ENCODE data around the gene ALPL. TPM values are rescaled to one million over a fixed set of nuclear protein-coding genes. Genes with fewer than 3 reads are reported as not detected.

Gene ALPL
- total RNA-seq, 1 experiment from 2014 or later: 84.8 TPM

- H2BK20ac ChIP-seq (ENCODE audit: low read depth, low read length, poor library complexity, severe bottlenecking): no peak overlapping the region
- H2BK120ac ChIP-seq (ENCODE audit: low read depth, low read length, poor library complexity, severe bottlenecking): no peak overlapping the region
- H4K5ac ChIP-seq (ENCODE audit: insufficient read length, low read depth, low read length): no peak overlapping the region
- H3K4ac ChIP-seq (ENCODE audit: low read depth, low read length): no peak overlapping the region
- no peaks in the 10 kb centered on the region for H3K23me2 ChIP-seq (ENCODE audit: insufficient read length, low read depth, low read length, poor library complexity, severe bottlenecking)
- no peak overlapping the region for H3K18ac ChIP-seq (ENCODE audit: insufficient read length, low read depth, low read length)
- H3T11ph ChIP-seq (ENCODE audit: low read length): no peak overlapping the region
- DNase-seq: no peak
- no peak overlapping the region for H4K8ac ChIP-seq (replicated peaks; ENCODE audit: insufficient read length, low read depth, low read length)
- H4K91ac ChIP-seq (ENCODE audit: insufficient read length, low read depth, low read length): no peak overlapping the region
- WGBS (ENCODE audit: extremely low coverage, insufficient read length, low lambda C conversion rate): no CpG with 5 or more reads among the region's 12 CpGs
- H3K9ac ChIP-seq (ENCODE audit: extremely low read depth, insufficient read length, low read length): no peak overlapping the region
- H3K36me3 Mint-ChIP-seq (ENCODE audit: insufficient read depth in 1 of 3, low read depth in 3 of 3): no peaks in the 10 kb centered on the region
- no peak overlapping the region for H2BK5ac ChIP-seq (ENCODE audit: insufficient read length, low read length)
- no peak overlapping the region for H3K56ac ChIP-seq (ENCODE audit: insufficient read length, low read depth, low read length)
- no peaks in the 10 kb centered on the region for H4K20me1 ChIP-seq (ENCODE audit: control insufficient read depth, insufficient read depth, insufficient read length)
- no peaks in the 10 kb centered on the region for H3K27me3 ChIP-seq (ENCODE audit: insufficient read depth, low read length)
- H3K9me3 ChIP-seq (ENCODE audit: control insufficient read depth, low read depth, low read length): no peaks in the 10 kb centered on the region
- no peak for TF ChIP-seq CTCF (conservative IDR thresholded peaks at IDR 0.05)
- H3K79me2 ChIP-seq (ENCODE audit: insufficient read depth, low read length): no peaks in the 10 kb centered on the region
- no peaks in the 10 kb centered on the region for H3K79me1 ChIP-seq (ENCODE audit: insufficient read depth, low read depth, low read length, poor library complexity, severe bottlenecking)
- H2BK12ac ChIP-seq (ENCODE audit: insufficient read length, low read depth, low read length): no peak overlapping the region
- H3K27ac ChIP-seq (ENCODE audit: insufficient read length, low read depth, low read length): no peak overlapping the region
- peak overlapping the region; percentile 18 to 80 (median 34); a peak in 5 of 7 replicates for H3K27ac Mint-ChIP-seq
- no peak overlapping the region for H2BK15ac ChIP-seq (ENCODE audit: low read depth, low read length)
- H2AFZ ChIP-seq (ENCODE audit: low read length): no peak overlapping the region
- H3K27me3 Mint-ChIP-seq (ENCODE audit: low read depth): no peaks in the 10 kb centered on the region; the same call in 1 of the 2 replicates
- H3K23ac ChIP-seq (ENCODE audit: insufficient read length, low read depth, low read length): no peak overlapping the region
- H3K9me3 Mint-ChIP-seq: no peaks in the 10 kb centered on the region; a peak in 2 of 5 replicates
- no peak overlapping the region for H2AK5ac ChIP-seq (ENCODE audit: insufficient read length, low read length)
- no peak overlapping the region for H3K4me2 ChIP-seq (ENCODE audit: insufficient read depth, insufficient read length, low read length)
- H3K4me1 Mint-ChIP-seq: peaks cover 12 to 39% of the 10 kb centered on the region in 2 experiments
- H3K4me3 Mint-ChIP-seq: 0 out of 5 replicates have a peak overlapping the region, but pooled peaks of 1 of the 2 experiments have one; percentile 7
- peak overlapping the region; percentile 15; the same call in 1 of the 2 replicates for H3K14ac ChIP-seq (ENCODE audit: insufficient read depth, low read length)
- 0 out of 2 replicates have a peak, but pooled peaks cover 2% of the 10 kb centered on the region for H3K4me1 ChIP-seq (ENCODE audit: insufficient read depth, low read length)
Observed at GRCh38 chr1:21604208-21604957, 95.2 kb downstream of the ALPL start.
